ENCODE measurements around the gene ZNF212.

Gene ZNF212

DNA sequence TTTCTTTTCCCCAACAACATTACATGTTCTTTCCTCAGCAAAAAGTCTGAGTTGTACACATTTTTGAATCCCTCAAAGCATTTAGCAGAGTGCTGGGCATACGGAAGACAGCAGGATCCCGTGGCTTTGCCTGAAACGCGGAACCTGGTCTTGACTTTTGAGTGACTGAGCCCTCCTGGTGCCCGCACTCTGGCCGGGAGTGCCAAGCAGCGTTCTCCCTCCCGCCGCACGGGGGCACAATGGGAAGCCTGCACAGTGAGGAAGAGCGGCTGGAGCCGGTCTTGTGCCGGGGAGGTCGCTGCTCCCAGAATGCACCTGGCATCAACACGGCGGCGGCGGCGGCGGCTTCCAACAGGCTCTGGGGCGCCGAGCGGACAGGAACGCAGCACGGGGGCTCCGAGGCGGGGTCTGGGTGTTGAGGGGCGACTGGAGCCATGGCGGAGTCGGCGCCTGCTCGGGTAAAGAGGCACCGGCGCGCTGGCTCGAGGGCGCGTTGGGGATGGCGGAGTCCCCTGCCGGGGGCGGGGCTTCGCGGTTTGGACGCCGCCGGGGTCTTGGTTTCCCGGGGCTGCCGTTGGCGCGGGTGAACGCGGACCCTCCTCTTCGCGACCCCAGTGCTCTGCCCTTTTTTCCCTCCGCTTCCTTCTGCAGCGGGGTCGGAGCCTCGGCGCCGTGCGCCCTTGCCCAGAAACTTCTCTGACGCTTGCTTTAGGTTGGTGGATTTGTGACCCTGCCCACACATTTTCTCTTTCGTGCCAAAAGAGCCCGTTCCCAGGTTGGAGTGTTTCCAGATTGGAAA is at the start of gene ZNF212:
TSS of gene ZNF212 (plus strand) at position 307 of the 799 bp plus-strand sequence. CDS start at position 435, 128 bp downstream.
- DNase-seq: peak; percentile 88

- DNase-seq: no peak
Measured at GRCh38 chr7:149191851-149192250, 47.6 kb upstream of the ZNF212 start.

- no peak for DNase-seq
Measured at GRCh38 chr7:149194799-149195179, 44.7 kb upstream of the ZNF212 start.

- DNase-seq: peak; percentile 81
Measured at GRCh38 chr7:149195180-149196150, 44.0 kb upstream of the ZNF212 start, which contains the start of gene ZNF282. Gene ZNF282, plus strand, starts transcription at chr7:149195546. Its CDS starts 44 bp downstream, at chr7:149195590.

- DNase-seq: no peak
Measured at GRCh38 chr7:149196151-149196704, 43.2 kb upstream of the ZNF212 start.

DNA sequence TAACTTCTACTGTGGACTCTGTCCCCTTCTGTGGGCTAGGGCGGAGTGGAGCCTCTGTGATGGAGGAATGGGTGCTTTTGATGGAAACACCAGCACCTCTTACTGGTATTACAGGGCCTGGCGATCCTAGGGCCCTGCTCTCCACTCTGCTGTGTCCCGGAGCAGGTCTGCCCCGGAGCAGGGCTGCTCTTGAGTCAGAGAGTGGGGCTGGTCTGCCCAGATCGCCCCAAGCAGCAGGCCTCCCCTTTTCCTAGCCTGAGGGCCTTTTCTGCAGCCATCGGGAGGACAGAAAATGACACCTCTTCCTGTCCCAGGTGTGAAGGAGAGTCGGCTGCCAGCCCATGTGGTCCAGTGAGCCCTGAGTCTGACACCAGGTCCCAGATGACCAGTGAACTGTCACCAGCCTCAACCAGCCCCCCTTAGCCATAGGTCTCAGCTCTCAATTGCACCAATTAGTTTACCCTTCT is 42.7 kb upstream of the ZNF212 start:
- DNase-seq: no peak

- no peak for DNase-seq
Measured at GRCh38 chr7:149197675-149198074, 41.8 kb upstream of the ZNF212 start.

- DNase-seq: no peak
Measured at GRCh38 chr7:149198161-149198816, 41.2 kb upstream of the ZNF212 start.

DNA sequence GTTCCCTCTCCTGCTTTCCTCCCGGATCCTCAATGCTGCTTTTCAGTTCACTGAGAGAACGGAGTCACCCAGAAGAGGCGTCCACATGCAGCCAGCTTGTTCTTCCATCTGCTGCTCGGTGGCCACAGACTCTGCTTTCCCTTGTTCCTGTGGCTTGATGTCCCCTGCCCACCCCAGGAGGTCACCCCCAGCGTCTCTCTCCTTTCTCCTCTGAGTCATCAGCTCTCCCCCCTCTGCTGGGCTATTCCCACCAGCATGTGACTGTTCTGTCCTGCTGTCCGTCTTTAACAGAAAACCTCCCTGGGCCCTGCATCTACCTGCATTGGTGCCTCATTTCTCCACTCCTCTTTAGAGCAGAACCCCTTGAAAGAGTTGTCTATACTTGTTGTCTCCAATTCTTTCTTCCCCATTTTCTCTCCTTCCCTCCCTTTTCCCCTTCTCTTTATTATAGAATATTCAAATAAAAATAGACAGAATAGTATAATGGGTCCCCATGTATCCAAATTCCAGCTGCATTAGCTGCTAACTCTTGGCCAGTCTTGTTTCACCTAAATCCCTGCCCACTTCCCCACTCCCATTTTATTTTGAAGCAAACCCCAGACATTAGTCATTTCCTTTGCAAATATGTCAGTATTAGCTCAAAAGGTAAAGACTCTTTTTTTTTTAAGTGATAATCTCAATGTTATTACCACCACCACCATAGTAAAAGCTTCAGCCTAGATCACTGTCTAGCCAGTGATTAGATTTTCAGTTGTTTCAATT is 40.0 kb upstream of the ZNF212 start:
- DNase-seq: no peak

- no peak for DNase-seq
Measured at GRCh38 chr7:149202831-149203231, 36.6 kb upstream of the ZNF212 start.

DNA sequence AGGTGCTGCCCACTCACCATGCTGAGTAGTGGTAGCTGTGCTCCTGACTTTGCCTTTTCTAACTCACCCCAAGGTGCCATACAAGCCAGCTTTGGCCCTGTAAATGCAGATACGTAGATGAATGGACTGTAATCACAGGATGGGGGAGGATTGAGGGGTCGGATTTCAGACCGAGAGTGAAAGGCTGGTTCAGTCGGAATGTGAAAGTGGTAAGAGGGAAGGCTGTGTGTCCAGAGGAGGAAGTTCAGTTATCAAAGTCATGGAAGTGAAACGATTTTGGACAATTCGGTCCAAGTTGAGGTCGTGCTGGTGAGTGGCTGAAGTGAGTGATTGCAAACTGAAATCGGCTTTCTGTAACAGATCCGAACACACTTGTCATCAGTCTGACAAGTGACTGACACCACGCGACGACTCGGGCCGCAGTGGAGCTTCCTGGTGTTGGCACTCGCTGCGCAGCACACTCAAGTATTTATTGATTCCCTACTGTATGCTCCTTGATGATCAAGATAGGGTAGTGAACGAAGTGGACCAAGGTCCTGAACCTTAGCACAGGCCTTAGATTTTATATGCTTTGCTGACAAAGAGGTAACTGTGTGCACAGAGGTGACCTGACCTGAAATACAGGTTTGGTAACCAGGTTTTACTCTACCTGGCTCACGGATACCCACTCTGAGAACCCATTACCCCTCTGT is 33.6 kb upstream of the ZNF212 start:
- DNase-seq: no peak

DNA sequence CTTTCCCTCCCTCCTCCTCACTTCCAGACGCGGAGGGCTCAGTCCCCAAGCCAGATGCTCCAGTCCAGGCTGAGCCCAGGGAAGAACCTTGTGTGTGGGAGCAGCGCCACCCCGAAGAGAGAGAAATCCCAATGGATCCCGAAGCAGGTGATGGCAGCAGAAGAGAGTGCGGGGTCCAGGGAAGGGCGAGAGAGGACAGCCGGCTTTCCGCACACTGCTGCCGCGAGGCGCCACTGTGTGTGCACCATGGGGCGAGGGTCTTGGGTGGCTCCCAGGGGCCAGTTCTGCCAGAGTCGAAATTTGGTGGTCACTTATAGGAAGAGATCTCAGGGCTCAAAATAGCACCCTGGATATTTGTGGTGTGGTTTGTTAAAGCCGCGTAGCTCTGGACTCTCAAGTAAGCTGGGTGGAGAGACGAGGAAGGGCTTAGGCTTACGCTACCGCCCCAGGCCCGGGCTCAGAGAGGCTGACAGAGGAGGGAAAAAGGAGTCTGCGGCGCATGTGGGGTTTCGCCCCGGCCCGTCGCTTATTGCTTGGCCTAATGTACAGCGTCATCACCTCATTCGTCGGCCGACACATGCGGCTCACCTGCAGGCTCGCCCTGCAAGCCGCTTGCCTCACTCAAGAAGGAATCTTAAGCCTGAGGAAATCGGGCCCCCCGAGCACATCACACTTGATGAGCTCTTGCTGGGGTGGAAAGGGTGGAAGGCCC is 32.0 kb upstream of the ZNF212 start:
- no peak for DNase-seq

GRCh38 chr7:149209518-149210269 is 29.8 kb upstream of the ZNF212 start:
- peak; percentile 1 for DNase-seq

GRCh38 chr7:149210551-149210950 is 28.9 kb upstream of the ZNF212 start:
- no peak for DNase-seq

DNA sequence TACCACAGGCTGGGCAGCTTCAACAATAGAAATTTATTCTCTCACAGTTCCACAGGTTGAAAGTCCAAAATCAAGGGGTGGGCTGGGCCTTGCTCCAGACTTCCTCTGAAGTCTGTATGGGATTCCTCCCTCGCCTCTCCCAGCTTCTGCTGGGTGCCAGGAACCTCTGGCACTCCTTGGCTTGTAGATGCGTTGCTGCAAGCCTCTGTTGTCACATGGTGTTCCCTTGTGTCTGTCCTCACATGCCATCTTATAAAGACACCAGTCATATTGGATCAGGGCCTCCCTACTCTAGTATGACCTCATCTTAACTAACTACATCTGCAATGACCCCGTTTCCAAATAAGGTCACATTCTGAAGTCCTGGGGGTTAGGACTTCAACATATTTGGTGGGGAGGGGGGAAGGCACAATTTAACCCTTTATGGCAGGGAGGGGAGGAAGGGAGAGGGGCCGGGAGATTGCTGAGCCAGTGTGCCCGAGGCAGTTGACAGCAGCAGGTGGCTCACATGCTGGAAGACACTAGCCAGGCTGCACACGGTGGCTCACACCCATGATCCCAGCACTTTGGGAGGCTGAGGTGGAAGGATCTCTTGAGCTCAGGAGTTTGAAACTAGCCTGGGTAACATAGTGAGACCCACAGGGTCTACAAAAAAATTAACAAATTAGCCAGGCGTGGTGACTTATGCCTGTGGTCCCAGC is 25.3 kb upstream of the ZNF212 start:
- no peak for DNase-seq

DNA sequence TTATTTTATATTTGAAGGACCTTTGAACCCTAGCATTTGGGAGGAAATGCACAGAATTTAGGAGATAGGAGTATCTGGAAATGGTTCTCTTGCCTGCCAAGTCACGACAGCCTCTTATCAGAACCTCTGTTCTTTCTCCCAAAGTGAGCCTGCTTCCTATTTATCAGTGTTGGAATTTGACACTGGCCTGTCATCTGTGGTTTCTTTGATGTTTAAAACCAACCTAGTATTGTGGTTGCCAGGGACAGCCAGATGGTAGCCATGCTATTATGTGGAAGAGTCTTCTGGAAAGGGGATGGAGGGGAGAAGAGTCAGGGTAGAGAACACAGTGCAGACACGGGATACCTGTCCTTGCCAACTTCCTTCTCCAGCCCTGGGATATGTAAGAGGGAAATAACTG is 23.0 kb upstream of the ZNF212 start:
- no peak for DNase-seq

GRCh38 chr7:149217570-149217969 is 21.9 kb upstream of the ZNF212 start:
- no peak for DNase-seq

DNA sequence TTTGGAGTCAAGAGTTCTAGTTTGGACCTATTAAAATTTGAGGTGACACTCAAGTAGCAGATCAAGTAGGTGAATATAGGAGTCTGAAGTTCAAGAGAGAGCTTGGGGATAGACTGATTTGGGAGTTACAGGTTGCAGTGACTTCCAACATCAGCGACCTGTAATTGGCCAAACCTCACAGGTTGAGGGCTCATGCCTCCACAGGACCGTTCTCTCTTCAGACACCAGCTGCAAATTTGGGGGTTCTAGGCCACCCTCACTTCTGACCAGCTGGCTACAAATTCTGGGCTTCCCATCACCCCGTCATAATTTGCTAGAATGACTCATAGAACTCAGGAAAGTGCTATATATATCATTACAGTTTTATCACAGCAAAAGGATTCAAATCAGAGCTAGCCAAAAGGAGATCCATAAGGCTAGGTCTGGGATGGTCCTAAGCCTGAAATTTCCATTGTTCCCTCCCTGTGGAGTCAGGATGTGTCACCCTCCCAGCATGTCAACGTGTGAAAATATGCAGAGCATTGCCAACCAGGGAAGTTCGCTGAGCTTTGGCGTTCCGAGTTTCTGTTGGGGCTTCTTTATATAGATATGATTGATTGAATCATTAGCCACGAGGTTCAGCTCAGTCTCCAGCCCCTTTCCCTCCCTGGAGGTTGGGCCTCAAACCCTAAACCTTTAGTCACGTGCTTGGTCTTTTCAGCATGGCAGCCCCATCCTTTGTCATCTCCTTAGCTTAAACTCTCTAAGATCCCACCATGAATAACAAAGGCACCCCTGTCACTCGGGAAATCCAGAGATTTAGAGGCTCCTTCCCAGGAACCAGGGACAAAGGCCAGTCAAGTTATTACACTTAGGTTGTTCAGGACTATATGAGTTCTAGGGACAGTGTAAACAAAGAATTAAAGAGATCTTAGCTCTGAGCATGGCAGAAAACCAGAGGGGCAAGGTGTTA is 20.7 kb upstream of the ZNF212 start:
- DNase-seq: no peak

All from NCI-H1105 (cell line).